Right lobe of liver (tissue), 4 donors: ENCODE data around the gene HEXD.

Source experiments
- POLR2A ChIP-seq: fragments of 450-650 bp; IDR thresholded peaks from one replicate; pipeline ENCODE4 v1.6.1; 2017; ENCODE audit warnings: antibody characterized with exemption, mild to moderate bottlenecking
- TF ChIP-seq, protein P1 (sequence below), 4 donors: fragments of 200-600 bp in 3 of 4; fragments of 450-650 bp in 1 of 4; IDR thresholded peaks; one replicate each; pipeline versions ENCODE4 v1.5.1 to v1.8.0; 2016 to 2022; ENCODE audit warnings: antibody characterized with exemption in 4 of 4, mild to moderate bottlenecking in 2 of 4
- donor health status: DM: no; HTN: no; CAD: no.
- donor health status: DM: no; HTN: no; CAD: no.
- donor health status: DM: no; HTN: yes; CAD: no.

DNA sequence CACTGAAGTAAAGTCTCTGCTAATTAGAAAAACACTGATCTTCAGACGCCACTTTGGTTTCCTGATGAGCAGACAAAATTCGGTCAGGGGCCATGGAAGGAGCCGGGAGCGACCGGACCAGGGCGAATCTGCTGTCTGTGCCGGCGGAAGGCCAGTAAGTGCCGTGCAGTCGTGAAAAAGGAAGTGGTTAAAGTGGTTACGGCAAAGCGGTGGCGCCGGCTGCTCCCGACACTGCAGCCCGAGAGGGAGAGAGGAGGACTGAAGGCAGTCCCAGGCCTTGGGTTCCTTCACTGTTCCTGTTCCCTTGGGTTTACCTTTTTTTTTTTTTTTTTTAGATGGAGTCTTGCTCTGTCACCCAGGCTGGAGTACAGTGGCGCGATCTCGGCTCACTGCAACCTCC, 17.3 kb upstream of the HEXD start:
- no peak for TF ChIP-seq POLR2A
- TF ChIP-seq, protein P1, sequence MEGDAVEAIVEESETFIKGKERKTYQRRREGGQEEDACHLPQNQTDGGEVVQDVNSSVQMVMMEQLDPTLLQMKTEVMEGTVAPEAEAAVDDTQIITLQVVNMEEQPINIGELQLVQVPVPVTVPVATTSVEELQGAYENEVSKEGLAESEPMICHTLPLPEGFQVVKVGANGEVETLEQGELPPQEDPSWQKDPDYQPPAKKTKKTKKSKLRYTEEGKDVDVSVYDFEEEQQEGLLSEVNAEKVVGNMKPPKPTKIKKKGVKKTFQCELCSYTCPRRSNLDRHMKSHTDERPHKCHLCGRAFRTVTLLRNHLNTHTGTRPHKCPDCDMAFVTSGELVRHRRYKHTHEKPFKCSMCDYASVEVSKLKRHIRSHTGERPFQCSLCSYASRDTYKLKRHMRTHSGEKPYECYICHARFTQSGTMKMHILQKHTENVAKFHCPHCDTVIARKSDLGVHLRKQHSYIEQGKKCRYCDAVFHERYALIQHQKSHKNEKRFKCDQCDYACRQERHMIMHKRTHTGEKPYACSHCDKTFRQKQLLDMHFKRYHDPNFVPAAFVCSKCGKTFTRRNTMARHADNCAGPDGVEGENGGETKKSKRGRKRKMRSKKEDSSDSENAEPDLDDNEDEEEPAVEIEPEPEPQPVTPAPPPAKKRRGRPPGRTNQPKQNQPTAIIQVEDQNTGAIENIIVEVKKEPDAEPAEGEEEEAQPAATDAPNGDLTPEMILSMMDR (IDR thresholded peaks at IDR 0.05), result no peak
